IPS-NIHi7 (cell line): ENCODE data around the gene ARHGAP45.
A peak's percentile ranks its signal among the peaks of the same experiment; 100 is the strongest.
"Not testable (repeated sequence)": the region's sequence is repeated elsewhere in the genome, so short reads cannot be mapped to it uniquely, and the experiment has no call there.

ENCODE experiments used
- DNase-seq: peaks from one replicate; pipeline ENCODE4 v3.0.0; 2012; ENCODE audit warnings: mixed read lengths; ENCODE audit errors: extremely low spot score

ARHGAP45 gene

GRCh38 chr19:1104311-1105007, 37.5 kb downstream of the ARHGAP45 start:
- peak; percentile 83 for DNase-seq

- peak; percentile 57 for DNase-seq
Measured at GRCh38 chr19:1105008-1105872, 38.3 kb downstream of the ARHGAP45 start.

GRCh38 chr19:1105873-1106840, 39.2 kb downstream of the ARHGAP45 start:
- DNase-seq: no peak

GRCh38 chr19:1106841-1107660, 40.1 kb downstream of the ARHGAP45 start:
- no peak for DNase-seq

- no peak for DNase-seq
Measured at GRCh38 chr19:1107661-1108261, 40.8 kb downstream of the ARHGAP45 start.

GRCh38 chr19:1108291-1109031, 41.5 kb downstream of the ARHGAP45 start:
- no peak for DNase-seq

- no peak for DNase-seq
Measured at GRCh38 chr19:1109032-1109551, 42.1 kb downstream of the ARHGAP45 start.

GRCh38 chr19:1109697-1110671, 43.0 kb downstream of the ARHGAP45 start:
- DNase-seq: no peak

GRCh38 chr19:1110809-1111640, 44.1 kb downstream of the ARHGAP45 start:
- DNase-seq: no peak

- no peak for DNase-seq
Measured at GRCh38 chr19:1111641-1112267, 44.8 kb downstream of the ARHGAP45 start.

- DNase-seq: peak; percentile 77
Measured at GRCh38 chr19:1112268-1113029, 45.5 kb downstream of the ARHGAP45 start.

GRCh38 chr19:1113030-1113985, 46.3 kb downstream of the ARHGAP45 start:
- peak; percentile 96 for DNase-seq

GRCh38 chr19:1113986-1114483, 47.1 kb downstream of the ARHGAP45 start:
- DNase-seq: no peak

GRCh38 chr19:1114728-1115127, 47.8 kb downstream of the ARHGAP45 start:
- DNase-seq: not testable (repeated sequence)
